CD4-positive, alpha-beta T cell treated with Interleukin-10 for 1 hour (primary cell): ENCODE data around the gene CALD1.

ENCODE experiments used
- DNase-seq: peaks from one replicate; pipeline ENCODE4 v3.0.0-alpha.2; 2020

CALD1 gene

GRCh38 chr7:134932707-134933370 lies 153.4 kb downstream of the CALD1 start:
- no peak for DNase-seq

- DNase-seq, result no peak
These were observed 154.1 kb downstream of the CALD1 start for GRCh38 chr7:134933460-134934068.

- DNase-seq, result no peak
These were observed 156.3 kb downstream of the CALD1 start for GRCh38 chr7:134935701-134936100.

GRCh38 chr7:134936893-134937510 lies 157.6 kb downstream of the CALD1 start:
- no peak for DNase-seq

- DNase-seq, result no peak
These were observed 158.7 kb downstream of the CALD1 start for GRCh38 chr7:134938141-134938540.

- no peak for DNase-seq
These were observed 159.7 kb downstream of the CALD1 start for GRCh38 chr7:134939136-134939535.

- no peak for DNase-seq
These were observed 161.3 kb downstream of the CALD1 start for GRCh38 chr7:134940729-134941128.

- DNase-seq, result no peak
These were observed 161.9 kb downstream of the CALD1 start for GRCh38 chr7:134941185-134941900.

GRCh38 chr7:134941952-134942351 lies 162.5 kb downstream of the CALD1 start:
- no peak for DNase-seq

- DNase-seq, result no peak
These were observed 163.4 kb downstream of the CALD1 start for GRCh38 chr7:134942690-134943466.

GRCh38 chr7:134943785-134944400 lies 164.5 kb downstream of the CALD1 start:
- DNase-seq, result no peak

GRCh38 chr7:134945691-134946090 lies 166.3 kb downstream of the CALD1 start:
- no peak for DNase-seq

GRCh38 chr7:134946260-134946659 lies 166.8 kb downstream of the CALD1 start:
- no peak for DNase-seq

- no peak for DNase-seq
These were observed 167.9 kb downstream of the CALD1 start for GRCh38 chr7:134947329-134947728.

GRCh38 chr7:134947831-134948230 lies 168.4 kb downstream of the CALD1 start:
- no peak for DNase-seq

GRCh38 chr7:134948246-134948645 lies 168.8 kb downstream of the CALD1 start:
- no peak for DNase-seq

- DNase-seq, result no peak
These were observed 169.3 kb downstream of the CALD1 start for GRCh38 chr7:134948736-134949135.

- DNase-seq, result no peak
These were observed 169.7 kb downstream of the CALD1 start for GRCh38 chr7:134949171-134949570.

GRCh38 chr7:134954197-134955082 lies 175.0 kb downstream of the CALD1 start:
- DNase-seq, result peak; percentile 41

- no peak for DNase-seq
These were observed 177.6 kb downstream of the CALD1 start for GRCh38 chr7:134957005-134957404.

GRCh38 chr7:134959810-134960209 lies 180.4 kb downstream of the CALD1 start:
- DNase-seq, result no peak
